Measurements from ENCODE around the gene MYO7A.

DNA sequence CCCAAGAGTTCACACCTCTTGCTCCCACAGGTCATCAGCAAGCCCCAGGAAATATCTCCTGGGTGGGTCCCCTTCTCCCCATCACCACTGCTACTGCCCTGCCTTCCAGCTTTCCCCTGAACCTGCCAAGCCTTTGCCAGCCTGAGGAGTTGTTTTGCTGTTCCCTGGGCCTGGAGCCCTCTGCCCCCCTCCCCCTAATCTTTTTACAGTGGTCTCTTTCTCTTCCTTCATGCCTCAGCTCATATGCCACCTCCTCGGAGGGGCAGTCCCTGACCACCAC, 18.9 kb downstream of the MYO7A start:
- no peak for TF ChIP-seq POLR2A (IDR thresholded peaks at IDR 0.05; ENCODE audit: low read depth, low read length)
- TF ChIP-seq, protein P1, sequence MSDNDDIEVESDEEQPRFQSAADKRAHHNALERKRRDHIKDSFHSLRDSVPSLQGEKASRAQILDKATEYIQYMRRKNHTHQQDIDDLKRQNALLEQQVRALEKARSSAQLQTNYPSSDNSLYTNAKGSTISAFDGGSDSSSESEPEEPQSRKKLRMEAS (IDR thresholded peaks at IDR 0.05; ENCODE audit: insufficient read depth, insufficient read length): no peak
- no peak for TF ChIP-seq FOS (IDR thresholded peaks at IDR 0.05; ENCODE audit: borderline replicate concordance, insufficient read depth, low read length)
- TF ChIP-seq, protein P2, sequence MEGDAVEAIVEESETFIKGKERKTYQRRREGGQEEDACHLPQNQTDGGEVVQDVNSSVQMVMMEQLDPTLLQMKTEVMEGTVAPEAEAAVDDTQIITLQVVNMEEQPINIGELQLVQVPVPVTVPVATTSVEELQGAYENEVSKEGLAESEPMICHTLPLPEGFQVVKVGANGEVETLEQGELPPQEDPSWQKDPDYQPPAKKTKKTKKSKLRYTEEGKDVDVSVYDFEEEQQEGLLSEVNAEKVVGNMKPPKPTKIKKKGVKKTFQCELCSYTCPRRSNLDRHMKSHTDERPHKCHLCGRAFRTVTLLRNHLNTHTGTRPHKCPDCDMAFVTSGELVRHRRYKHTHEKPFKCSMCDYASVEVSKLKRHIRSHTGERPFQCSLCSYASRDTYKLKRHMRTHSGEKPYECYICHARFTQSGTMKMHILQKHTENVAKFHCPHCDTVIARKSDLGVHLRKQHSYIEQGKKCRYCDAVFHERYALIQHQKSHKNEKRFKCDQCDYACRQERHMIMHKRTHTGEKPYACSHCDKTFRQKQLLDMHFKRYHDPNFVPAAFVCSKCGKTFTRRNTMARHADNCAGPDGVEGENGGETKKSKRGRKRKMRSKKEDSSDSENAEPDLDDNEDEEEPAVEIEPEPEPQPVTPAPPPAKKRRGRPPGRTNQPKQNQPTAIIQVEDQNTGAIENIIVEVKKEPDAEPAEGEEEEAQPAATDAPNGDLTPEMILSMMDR (IDR thresholded peaks at IDR 0.05; ENCODE audit: extremely low read depth in 1 of 2, insufficient read depth in 1 of 2, low read depth in 1 of 2, low read length in 2 of 2): no peak
- TF ChIP-seq MYC (IDR thresholded peaks at IDR 0.05; ENCODE audit: low read depth, low read length): no peak
- no peak for TF ChIP-seq EZH2 (IDR thresholded peaks at IDR 0.05; ENCODE audit: borderline replicate concordance, low read depth, low read length, severe bottlenecking)
- TF ChIP-seq GATA2 (IDR thresholded peaks at IDR 0.05; ENCODE audit: insufficient read depth, insufficient read length, low read depth, low read length): no peak
- no peak for TF ChIP-seq POLR2AphosphoS5 (IDR thresholded peaks at IDR 0.05; ENCODE audit: insufficient read depth, low read depth, low read length)
- TF ChIP-seq JUN (IDR thresholded peaks at IDR 0.05; ENCODE audit: borderline replicate concordance, insufficient read depth, insufficient read length, low read depth): no peak

Data from endothelial cell of umbilical vein (primary cell).